ENCODE results near the gene EIF5B.

DNA sequence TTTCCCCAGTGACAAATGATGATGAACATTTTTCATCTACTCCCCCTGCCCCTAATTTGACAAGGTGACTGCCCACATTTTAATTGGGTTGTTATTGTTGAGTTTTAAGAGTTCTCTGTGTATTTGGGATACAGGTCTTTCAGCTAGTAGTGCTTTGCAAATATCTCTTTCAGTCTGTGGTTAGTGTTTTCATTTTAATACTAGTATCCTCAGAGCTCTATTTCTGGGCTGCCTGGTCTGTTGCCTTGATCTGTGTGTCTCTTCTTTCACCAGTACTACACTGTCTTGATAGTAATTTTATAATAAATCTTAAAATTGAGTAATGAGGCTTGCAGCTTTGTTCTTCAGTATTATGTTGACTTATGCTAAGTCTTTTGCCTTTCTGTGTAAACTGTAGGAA is 19.7 kb downstream of the EIF5B start:
- TF ChIP-seq, protein P1, sequence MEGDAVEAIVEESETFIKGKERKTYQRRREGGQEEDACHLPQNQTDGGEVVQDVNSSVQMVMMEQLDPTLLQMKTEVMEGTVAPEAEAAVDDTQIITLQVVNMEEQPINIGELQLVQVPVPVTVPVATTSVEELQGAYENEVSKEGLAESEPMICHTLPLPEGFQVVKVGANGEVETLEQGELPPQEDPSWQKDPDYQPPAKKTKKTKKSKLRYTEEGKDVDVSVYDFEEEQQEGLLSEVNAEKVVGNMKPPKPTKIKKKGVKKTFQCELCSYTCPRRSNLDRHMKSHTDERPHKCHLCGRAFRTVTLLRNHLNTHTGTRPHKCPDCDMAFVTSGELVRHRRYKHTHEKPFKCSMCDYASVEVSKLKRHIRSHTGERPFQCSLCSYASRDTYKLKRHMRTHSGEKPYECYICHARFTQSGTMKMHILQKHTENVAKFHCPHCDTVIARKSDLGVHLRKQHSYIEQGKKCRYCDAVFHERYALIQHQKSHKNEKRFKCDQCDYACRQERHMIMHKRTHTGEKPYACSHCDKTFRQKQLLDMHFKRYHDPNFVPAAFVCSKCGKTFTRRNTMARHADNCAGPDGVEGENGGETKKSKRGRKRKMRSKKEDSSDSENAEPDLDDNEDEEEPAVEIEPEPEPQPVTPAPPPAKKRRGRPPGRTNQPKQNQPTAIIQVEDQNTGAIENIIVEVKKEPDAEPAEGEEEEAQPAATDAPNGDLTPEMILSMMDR (IDR thresholded peaks at IDR 0.05; ENCODE audit: poor library complexity, severe bottlenecking), result no peak
- TF ChIP-seq EZH2 (IDR thresholded peaks at IDR 0.05; ENCODE audit: borderline replicate concordance, insufficient read depth, low read length, poor library complexity, severe bottlenecking), result no peak
- no peak for TF ChIP-seq RAD21 (conservative IDR thresholded peaks at IDR 0.05)
- no peak for TF ChIP-seq POLR2AphosphoS5 (IDR thresholded peaks at IDR 0.05)
- TF ChIP-seq SMC3 (conservative IDR thresholded peaks at IDR 0.05; ENCODE audit: poor library complexity), result no peak
- no peak for TF ChIP-seq REST (IDR thresholded peaks at IDR 0.05; ENCODE audit: borderline replicate concordance)
- TF ChIP-seq EP300 (conservative IDR thresholded peaks at IDR 0.05; ENCODE audit: poor library complexity, severe bottlenecking), result no peak
- no peak for TF ChIP-seq TAF1 (IDR thresholded peaks at IDR 0.05; ENCODE audit: low read depth)
